ENCODE measurements around the gene MMP17. TPM values are rescaled to one million over a fixed set of nuclear protein-coding genes. Genes with fewer than 3 reads are reported as not detected.

The MMP17 gene
- total RNA-seq, 2 donors from 2014 or later, result 1.3 to 1.9 TPM

GRCh38 chr12:131844656-131845055, 16.5 kb downstream of the MMP17 start:
- H3K27ac ChIP-seq, result no peak overlapping the region
- intact Hi-C loops (cut with DNase I), result no loop called here
- DNase-seq, result no peak

GRCh38 chr12:131845121-131845520, 16.9 kb downstream of the MMP17 start:
- intact Hi-C loops (cut with DNase I), result no loop called here
- H3K36me3 ChIP-seq, result no peaks in the 10 kb centered on the region

More at GRCh38 chr12:131844656-131845055, 16.5 kb downstream of the MMP17 start:
- no peaks in the 10 kb centered on the region for H3K4me1 ChIP-seq
- no peak for TF ChIP-seq CTCF (IDR thresholded peaks at IDR 0.05)
- no peaks in the 10 kb centered on the region for H3K27me3 ChIP-seq
- H3K4me3 ChIP-seq, result no peak overlapping the region
- no peak overlapping the region for H3K9ac ChIP-seq (ENCODE audit: low read depth in 2 of 2, low read length in 2 of 2)
- no peaks in the 10 kb centered on the region for H3K36me3 ChIP-seq
- H3K9me3 ChIP-seq, result no peaks in the 10 kb centered on the region

GRCh38 chr12:131847456-131847855, 19.3 kb downstream of the MMP17 start:
- H3K9me3 ChIP-seq, result no peaks in the 10 kb centered on the region
- H3K4me1 ChIP-seq, result no peaks in the 10 kb centered on the region
- H3K9ac ChIP-seq (ENCODE audit: low read depth in 2 of 2, low read length in 2 of 2), result no peak overlapping the region
- no peak overlapping the region for H3K4me3 ChIP-seq
- no peaks in the 10 kb centered on the region for H3K36me3 ChIP-seq
- no peak for DNase-seq
- H3K27ac ChIP-seq, result no peak overlapping the region
- no peaks in the 10 kb centered on the region for H3K27me3 ChIP-seq
- intact Hi-C loops (cut with DNase I), result no loop called here
- no peak for TF ChIP-seq CTCF (IDR thresholded peaks at IDR 0.05)

More at GRCh38 chr12:131845121-131845520, 16.9 kb downstream of the MMP17 start:
- Histone ChIP-seq H3K4me1 (no peaks in the 10 kb centered on the region), H3K27ac (no peak overlapping the region), H3K9ac (ENCODE audit: low read depth in 2 of 2, low read length in 2 of 2) (no peak overlapping the region), H3K4me3 (no peak overlapping the region), H3K9me3 (no peaks in the 10 kb centered on the region), H3K27me3 (no peaks in the 10 kb centered on the region)
- no peak for DNase-seq
- no peak for TF ChIP-seq CTCF (IDR thresholded peaks at IDR 0.05)

- no peak for DNase-seq
- intact Hi-C loops (cut with DNase I), result no loop called here
- H3K27ac ChIP-seq, result no peak overlapping the region
- TF ChIP-seq CTCF (IDR thresholded peaks at IDR 0.05), result no peak
- no peak overlapping the region for H3K4me3 ChIP-seq
- no peaks in the 10 kb centered on the region for H3K27me3 ChIP-seq
- no peaks in the 10 kb centered on the region for H3K4me1 ChIP-seq
- H3K36me3 ChIP-seq, result no peaks in the 10 kb centered on the region
- H3K9me3 ChIP-seq, result no peaks in the 10 kb centered on the region
- no peak overlapping the region for H3K9ac ChIP-seq (ENCODE audit: low read depth in 2 of 2, low read length in 2 of 2)
These were observed 20.6 kb downstream of the MMP17 start for GRCh38 chr12:131848753-131849152.

- Histone ChIP-seq H3K36me3 (no peaks in the 10 kb centered on the region), H3K9ac (ENCODE audit: low read depth in 2 of 2, low read length in 2 of 2) (no peak overlapping the region), H3K4me3 (no peak overlapping the region), H3K27me3 (no peaks in the 10 kb centered on the region), H3K27ac (no peak overlapping the region), H3K9me3 (no peaks in the 10 kb centered on the region), H3K4me1 (no peaks in the 10 kb centered on the region)
- no peak for DNase-seq
- TF ChIP-seq CTCF (IDR thresholded peaks at IDR 0.05), result no peak
- intact Hi-C loops (cut with DNase I), result loop anchor here (2.0 to 10.0 kb wide), 2 partner anchors 95 to 151 kb away; partner anchors contain the start of gene EP400
These were observed 21.7 kb downstream of the MMP17 start for GRCh38 chr12:131849700-131850553.

Measured in colonic mucosa (tissue), 4 donors.